ENCODE results near the gene KLC1. TPM values are rescaled to one million over a fixed set of nuclear protein-coding genes. Genes with fewer than 3 reads are reported as not detected.

KLC1 gene
- total RNA-seq, 2 donors from 2014 or later = 185 to 201 TPM

- no peaks in the 10 kb centered on the region for H3K9me3 ChIP-seq
- no peaks in the 10 kb centered on the region for H3K36me3 ChIP-seq
- H3K4me1 ChIP-seq = peaks cover 0 to 67% of the 10 kb centered on the region in 2 donors
- DNase-seq (ENCODE audit: low spot score) = no peak
- TF ChIP-seq CTCF (IDR thresholded peaks at IDR 0.05) = no peak
- H3K4me3 ChIP-seq = no peak overlapping the region
- H3K27me3 ChIP-seq = no peaks in the 10 kb centered on the region
- H3K27ac ChIP-seq = no peak overlapping the region
Measured at GRCh38 chr14:103718572-103718971, 89.6 kb downstream of the KLC1 start.

- H3K9me3 ChIP-seq = no peaks in the 10 kb centered on the region
- no peak for DNase-seq (ENCODE audit: low spot score)
- no peaks in the 10 kb centered on the region for H3K36me3 ChIP-seq
- H3K4me1 ChIP-seq = peaks cover 0 to 67% of the 10 kb centered on the region in 2 donors
- no peak overlapping the region for H3K4me3 ChIP-seq
- H3K27me3 ChIP-seq = no peaks in the 10 kb centered on the region
- H3K27ac ChIP-seq = no peak overlapping the region
- TF ChIP-seq CTCF (IDR thresholded peaks at IDR 0.05) = no peak
Measured at GRCh38 chr14:103719751-103720150, 90.7 kb downstream of the KLC1 start.

- TF ChIP-seq CTCF (IDR thresholded peaks at IDR 0.05) = no peak
- Histone ChIP-seq H3K27ac (peak overlapping the region; percentile 23 to 78), H3K36me3 (no peaks in the 10 kb centered on the region), H3K9me3 (no peaks in the 10 kb centered on the region), H3K4me3 (no peak overlapping the region), H3K27me3 (no peaks in the 10 kb centered on the region), H3K4me1 (peaks cover 0 to 72% of the 10 kb centered on the region in 2 donors)
- DNase-seq (ENCODE audit: low spot score) = no peak
Measured at GRCh38 chr14:103721334-103722120, 92.5 kb downstream of the KLC1 start.

GRCh38 chr14:103723748-103724081 lies 94.7 kb downstream of the KLC1 start:
- Histone ChIP-seq H3K36me3 (peaks cover 10% of the 10 kb centered on the region), H3K27me3 (no peaks in the 10 kb centered on the region), H3K9me3 (no peaks in the 10 kb centered on the region), H3K4me3 (no peak overlapping the region), H3K27ac (peak overlapping the region; percentile 76 to 78), H3K4me1 (peaks cover 0 to 51% of the 10 kb centered on the region in 2 donors)
- no peak for TF ChIP-seq CTCF (IDR thresholded peaks at IDR 0.05)
- DNase-seq (ENCODE audit: low spot score) = no peak

- H3K36me3 ChIP-seq = peaks cover 14% of the 10 kb centered on the region
- no peak overlapping the region for H3K4me3 ChIP-seq
- peak; percentile 80 for DNase-seq (ENCODE audit: low spot score)
- TF ChIP-seq CTCF (IDR thresholded peaks at IDR 0.05) = peak in 1 of 2 donors; percentile 44
- peaks cover 0 to 47% of the 10 kb centered on the region in 2 donors for H3K4me1 ChIP-seq
- peak overlapping the region; percentile 76 to 78 for H3K27ac ChIP-seq
- no peaks in the 10 kb centered on the region for H3K27me3 ChIP-seq
- no peaks in the 10 kb centered on the region for H3K9me3 ChIP-seq
Measured at GRCh38 chr14:103724116-103724515, 95.1 kb downstream of the KLC1 start.

Measured in right atrium auricular region (tissue), 2 donors.